Activated CD4-positive, alpha-beta memory T cell treated with anti-CD3 and anti-CD28 coated beads for 36 hours (primary cell): ENCODE measurements around the gene DOCK2. TPM values are rescaled to one million over a fixed set of nuclear protein-coding genes. Genes with fewer than 3 reads are reported as not detected.

Experiments used
- CTCF ChIA-PET: fragments of 350-600 bp; sonication (Branson Sonifier 250); formaldehyde crosslinking; loops from one replicate; lab custom pipeline; 2021; ENCODE audit warnings: antibody characterized with exemption, inconsistent platforms; lab: Charles Lee
- POLR2A ChIA-PET: fragments of 350-600 bp; sonication (Branson Sonifier 250); formaldehyde crosslinking; loops from one replicate; lab custom pipeline; 2021; ENCODE audit warnings: antibody characterized with exemption; lab: Charles Lee
- DNase-seq: peaks from one replicate; pipeline ENCODE4 v3.0.0-alpha.2; 2020
- H3K27ac Mint-ChIP-seq: one replicate; pipeline ENCODE4 v1.8.0; 2021; ENCODE audit warnings: mixed read lengths
- H3K27me3 Mint-ChIP-seq: one replicate; pipeline ENCODE4 v1.8.0; 2021; ENCODE audit warnings: mixed read lengths
- H3K36me3 Mint-ChIP-seq: one replicate; pipeline ENCODE4 v1.8.0; 2021; ENCODE audit warnings: mixed read lengths
- H3K4me1 Mint-ChIP-seq: one replicate; pipeline ENCODE4 v1.8.0; 2021; ENCODE audit warnings: low read depth, mixed read lengths
- H3K4me3 Mint-ChIP-seq: one replicate; pipeline ENCODE4 v1.8.0; 2021; ENCODE audit warnings: mild to moderate bottlenecking, mixed read lengths
- H3K9me3 Mint-ChIP-seq: one replicate; pipeline ENCODE4 v1.8.0; 2021; ENCODE audit warnings: mixed read lengths
- intact Hi-C: fragments of 100-400 bp; cut with micrococcal nuclease; formaldehyde crosslinking; loops from one replicate; pipeline ENCODE4 v1.15.1; 2023
- total RNA-seq, 2 experiments: library from RNA; stranded (reverse); gene quantifications; one replicate each; pipeline ENCODE4 v1.2.3, GENCODE V29; 2021

DOCK2 gene
- total RNA-seq, 2 experiments from 2014 or later = 191 to 205 TPM

- peaks cover 65% of the 10 kb centered on the region for H3K36me3 Mint-ChIP-seq
- peaks cover 45% of the 10 kb centered on the region for H3K4me1 Mint-ChIP-seq
Observed at GRCh38 chr5:169705322-169705721, 68.2 kb downstream of the DOCK2 start.

GRCh38 chr5:169706071-169706470 is 69.0 kb downstream of the DOCK2 start:
- H3K27me3 Mint-ChIP-seq = no peaks in the 10 kb centered on the region
- ChIA-PET CTCF (interaction anchor here (1.0 to 1.4 kb wide), 3 partner anchors 11 to 274 kb away, joined by 3 to 4 read pairs (median 4); partner anchors contain the start of gene INSYN2B), POLR2A (no interaction called here)
- H3K4me3 Mint-ChIP-seq = no peak overlapping the region
- peaks cover 67% of the 10 kb centered on the region for H3K36me3 Mint-ChIP-seq
- no peaks in the 10 kb centered on the region for H3K9me3 Mint-ChIP-seq
- intact Hi-C loops = loop anchor here (1.0 kb wide), 2 partner anchors 57 to 100 kb away; no protein-coding TSS in a partner anchor
- peaks cover 45% of the 10 kb centered on the region for H3K4me1 Mint-ChIP-seq
- peak; percentile 22 for DNase-seq
- H3K27ac Mint-ChIP-seq = peak overlapping the region; percentile 86

More at GRCh38 chr5:169705322-169705721, 68.2 kb downstream of the DOCK2 start:
- POLR2A ChIA-PET = no interaction called here
- intact Hi-C loops = no loop called here
- H3K4me3 Mint-ChIP-seq = no peak overlapping the region
- CTCF ChIA-PET = no interaction called here
- DNase-seq = no peak
- H3K27ac Mint-ChIP-seq = peak overlapping the region; percentile 86
- H3K9me3 Mint-ChIP-seq = no peaks in the 10 kb centered on the region
- no peaks in the 10 kb centered on the region for H3K27me3 Mint-ChIP-seq

- POLR2A ChIA-PET = interaction anchor here (0.7 kb wide), 1 partner anchor 9 kb away, joined by 3 read pairs; no protein-coding TSS in a partner anchor
- Mint-ChIP-seq H3K4me1 (peaks cover 42% of the 10 kb centered on the region), H3K36me3 (peaks cover 68% of the 10 kb centered on the region), H3K27me3 (no peaks in the 10 kb centered on the region), H3K27ac (peak overlapping the region; percentile 86), H3K4me3 (no peak overlapping the region), H3K9me3 (no peaks in the 10 kb centered on the region)
- DNase-seq = no peak
- CTCF ChIA-PET = interaction anchor here (1.0 to 1.4 kb wide), 3 partner anchors 10 to 273 kb away, joined by 3 to 4 read pairs (median 4); partner anchors contain the start of gene INSYN2B
- intact Hi-C loops = loop anchor here (1.0 kb wide), 2 partner anchors 58 to 99 kb away; no protein-coding TSS in a partner anchor
Observed at GRCh38 chr5:169706758-169707450, 69.8 kb downstream of the DOCK2 start.

- H3K4me1 Mint-ChIP-seq = peaks cover 40% of the 10 kb centered on the region
- intact Hi-C loops = no loop called here
- H3K36me3 Mint-ChIP-seq = peaks cover 68% of the 10 kb centered on the region
- DNase-seq = no peak
- no peaks in the 10 kb centered on the region for H3K27me3 Mint-ChIP-seq
- H3K27ac Mint-ChIP-seq = peak overlapping the region; percentile 35
- POLR2A ChIA-PET = interaction anchor here (0.5 to 0.7 kb wide), 2 partner anchors 9 to 195 kb away, joined by 3 to 4 read pairs; no protein-coding TSS in a partner anchor
- H3K4me3 Mint-ChIP-seq = no peak overlapping the region
- no peaks in the 10 kb centered on the region for H3K9me3 Mint-ChIP-seq
- CTCF ChIA-PET = no interaction called here
Observed at GRCh38 chr5:169707686-169708085, 70.6 kb downstream of the DOCK2 start.

- intact Hi-C loops = loop anchor here (10.0 kb wide), 1 partner anchor 364 kb away; no protein-coding TSS in a partner anchor
- POLR2A ChIA-PET = no interaction called here
- Mint-ChIP-seq H3K36me3 (peaks cover 80% of the 10 kb centered on the region), H3K4me1 (peaks cover 15% of the 10 kb centered on the region), H3K27ac (no peak overlapping the region), H3K9me3 (no peaks in the 10 kb centered on the region), H3K27me3 (no peaks in the 10 kb centered on the region), H3K4me3 (no peak overlapping the region)
- CTCF ChIA-PET = no interaction called here
- no peak for DNase-seq
Observed at GRCh38 chr5:169710675-169711074, 73.6 kb downstream of the DOCK2 start.

- no peak overlapping the region for H3K4me3 Mint-ChIP-seq
- H3K27ac Mint-ChIP-seq = no peak overlapping the region
- peaks cover 12% of the 10 kb centered on the region for H3K4me1 Mint-ChIP-seq
- no peak for DNase-seq
- intact Hi-C loops = loop anchor here (10.0 kb wide), 1 partner anchor 363 kb away; no protein-coding TSS in a partner anchor
- H3K36me3 Mint-ChIP-seq = peaks cover 83% of the 10 kb centered on the region
- H3K27me3 Mint-ChIP-seq = no peaks in the 10 kb centered on the region
- CTCF ChIA-PET = interaction anchor here (0.6 to 0.7 kb wide), 2 partner anchors 10 to 17 kb away, joined by 5 read pairs; no protein-coding TSS in a partner anchor
- H3K9me3 Mint-ChIP-seq = no peaks in the 10 kb centered on the region
- POLR2A ChIA-PET = no interaction called here
Observed at GRCh38 chr5:169711551-169712225, 74.6 kb downstream of the DOCK2 start.

GRCh38 chr5:169712428-169712827 is 75.4 kb downstream of the DOCK2 start:
- ChIA-PET CTCF (interaction anchor here (0.6 kb wide), 1 partner anchor 18 kb away, joined by 5 read pairs; no protein-coding TSS in a partner anchor), POLR2A (no interaction called here)
- no peak overlapping the region for H3K27ac Mint-ChIP-seq
- H3K9me3 Mint-ChIP-seq = no peaks in the 10 kb centered on the region
- DNase-seq = no peak
- intact Hi-C loops = loop anchor here (10.0 kb wide), 1 partner anchor 362 kb away; no protein-coding TSS in a partner anchor
- H3K4me3 Mint-ChIP-seq = no peak overlapping the region
- peaks cover 9% of the 10 kb centered on the region for H3K4me1 Mint-ChIP-seq
- H3K36me3 Mint-ChIP-seq = peaks cover 85% of the 10 kb centered on the region
- H3K27me3 Mint-ChIP-seq = no peaks in the 10 kb centered on the region

GRCh38 chr5:169716287-169716686 is 79.2 kb downstream of the DOCK2 start:
- Mint-ChIP-seq H3K9me3 (no peaks in the 10 kb centered on the region), H3K27ac (peak overlapping the region; percentile 43), H3K4me3 (no peak overlapping the region), H3K36me3 (peaks cover 90% of the 10 kb centered on the region), H3K4me1 (peaks cover 21% of the 10 kb centered on the region), H3K27me3 (no peaks in the 10 kb centered on the region)
- ChIA-PET POLR2A (interaction anchor here (0.6 to 0.8 kb wide), 2 partner anchors 9 to 158 kb away, joined by 3 to 4 read pairs; no protein-coding TSS in a partner anchor), CTCF (interaction anchor here (1.2 kb wide), 1 partner anchor 10 kb away, joined by 3 read pairs; no protein-coding TSS in a partner anchor)
- intact Hi-C loops = loop anchor here (10.0 kb wide), 1 partner anchor 359 kb away; no protein-coding TSS in a partner anchor
- DNase-seq = no peak

GRCh38 chr5:169717288-169717687 is 80.2 kb downstream of the DOCK2 start:
- H3K4me1 Mint-ChIP-seq = peaks cover 21% of the 10 kb centered on the region
- no peaks in the 10 kb centered on the region for H3K27me3 Mint-ChIP-seq
- no peak overlapping the region for H3K27ac Mint-ChIP-seq
- CTCF ChIA-PET = interaction anchor here (1.2 kb wide), 1 partner anchor 11 kb away, joined by 3 read pairs; no protein-coding TSS in a partner anchor
- DNase-seq = no peak
- H3K9me3 Mint-ChIP-seq = no peaks in the 10 kb centered on the region
- no peak overlapping the region for H3K4me3 Mint-ChIP-seq
- POLR2A ChIA-PET = no interaction called here
- peaks cover 91% of the 10 kb centered on the region for H3K36me3 Mint-ChIP-seq
- intact Hi-C loops = loop anchor here (10.0 kb wide), 1 partner anchor 358 kb away; no protein-coding TSS in a partner anchor

GRCh38 chr5:169719360-169720314 is 82.6 kb downstream of the DOCK2 start:
- ChIA-PET POLR2A (no interaction called here), CTCF (interaction anchor here (2.0 kb wide), 1 partner anchor 13 kb away, joined by 4 read pairs; no protein-coding TSS in a partner anchor)
- Mint-ChIP-seq H3K36me3 (peaks cover 92% of the 10 kb centered on the region), H3K27ac (peak overlapping the region; percentile 29), H3K9me3 (peaks cover 2% of the 10 kb centered on the region), H3K4me1 (peaks cover 21% of the 10 kb centered on the region), H3K4me3 (no peak overlapping the region), H3K27me3 (no peaks in the 10 kb centered on the region)
- no peak for DNase-seq
- intact Hi-C loops = loop anchor here (2.0 to 10.0 kb wide), 3 partner anchors 17 to 355 kb away; no protein-coding TSS in a partner anchor
